GM12873 (cell line): ENCODE measurements around the gene TXNL4B.
"Not testable (repeated sequence)": the region's sequence is repeated elsewhere in the genome, so short reads cannot be mapped to it uniquely, and the experiment has no call there.

Source experiments
- TF ChIP-seq, protein P1 (sequence below): IDR thresholded peaks from 2 replicates; pipeline ENCODE4 v1.5.1; 2012; ENCODE audit warnings: low read depth, mild to moderate bottlenecking, moderate library complexity, low read length, control low read depth; ENCODE audit not compliant: insufficient read depth; ENCODE audit errors: missing control alignments

Gene TXNL4B

DNA sequence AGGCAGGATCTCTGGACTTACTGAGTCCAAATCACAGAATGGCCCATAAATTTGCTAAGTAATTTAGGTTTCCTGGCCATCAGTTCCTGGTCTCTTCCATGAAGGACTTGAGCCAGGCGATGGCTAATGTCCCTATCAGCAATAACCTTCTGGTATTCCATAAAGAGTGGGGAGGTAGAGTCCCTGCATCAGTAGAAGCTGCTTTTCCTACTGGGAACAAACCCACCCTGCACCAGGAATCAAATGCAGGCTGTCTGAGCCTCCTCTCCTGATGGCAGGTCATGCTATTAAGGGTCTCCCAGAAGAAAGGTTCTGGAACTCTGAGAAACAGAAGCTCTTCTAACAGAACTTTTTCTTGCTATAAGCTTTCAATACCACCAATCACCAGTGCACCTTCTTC lies 31.9 kb downstream of the TXNL4B start:
- TF ChIP-seq, protein P1, sequence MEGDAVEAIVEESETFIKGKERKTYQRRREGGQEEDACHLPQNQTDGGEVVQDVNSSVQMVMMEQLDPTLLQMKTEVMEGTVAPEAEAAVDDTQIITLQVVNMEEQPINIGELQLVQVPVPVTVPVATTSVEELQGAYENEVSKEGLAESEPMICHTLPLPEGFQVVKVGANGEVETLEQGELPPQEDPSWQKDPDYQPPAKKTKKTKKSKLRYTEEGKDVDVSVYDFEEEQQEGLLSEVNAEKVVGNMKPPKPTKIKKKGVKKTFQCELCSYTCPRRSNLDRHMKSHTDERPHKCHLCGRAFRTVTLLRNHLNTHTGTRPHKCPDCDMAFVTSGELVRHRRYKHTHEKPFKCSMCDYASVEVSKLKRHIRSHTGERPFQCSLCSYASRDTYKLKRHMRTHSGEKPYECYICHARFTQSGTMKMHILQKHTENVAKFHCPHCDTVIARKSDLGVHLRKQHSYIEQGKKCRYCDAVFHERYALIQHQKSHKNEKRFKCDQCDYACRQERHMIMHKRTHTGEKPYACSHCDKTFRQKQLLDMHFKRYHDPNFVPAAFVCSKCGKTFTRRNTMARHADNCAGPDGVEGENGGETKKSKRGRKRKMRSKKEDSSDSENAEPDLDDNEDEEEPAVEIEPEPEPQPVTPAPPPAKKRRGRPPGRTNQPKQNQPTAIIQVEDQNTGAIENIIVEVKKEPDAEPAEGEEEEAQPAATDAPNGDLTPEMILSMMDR: no peak

DNA sequence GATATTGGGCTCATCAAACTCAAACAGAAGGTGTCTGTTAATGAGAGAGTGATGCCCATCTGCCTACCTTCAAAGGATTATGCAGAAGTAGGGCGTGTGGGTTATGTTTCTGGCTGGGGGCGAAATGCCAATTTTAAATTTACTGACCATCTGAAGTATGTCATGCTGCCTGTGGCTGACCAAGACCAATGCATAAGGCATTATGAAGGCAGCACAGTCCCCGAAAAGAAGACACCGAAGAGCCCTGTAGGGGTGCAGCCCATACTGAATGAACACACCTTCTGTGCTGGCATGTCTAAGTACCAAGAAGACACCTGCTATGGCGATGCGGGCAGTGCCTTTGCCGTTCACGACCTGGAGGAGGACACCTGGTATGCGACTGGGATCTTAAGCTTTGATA lies 33.0 kb downstream of the TXNL4B start:
- TF ChIP-seq, protein P1: no peak

DNA sequence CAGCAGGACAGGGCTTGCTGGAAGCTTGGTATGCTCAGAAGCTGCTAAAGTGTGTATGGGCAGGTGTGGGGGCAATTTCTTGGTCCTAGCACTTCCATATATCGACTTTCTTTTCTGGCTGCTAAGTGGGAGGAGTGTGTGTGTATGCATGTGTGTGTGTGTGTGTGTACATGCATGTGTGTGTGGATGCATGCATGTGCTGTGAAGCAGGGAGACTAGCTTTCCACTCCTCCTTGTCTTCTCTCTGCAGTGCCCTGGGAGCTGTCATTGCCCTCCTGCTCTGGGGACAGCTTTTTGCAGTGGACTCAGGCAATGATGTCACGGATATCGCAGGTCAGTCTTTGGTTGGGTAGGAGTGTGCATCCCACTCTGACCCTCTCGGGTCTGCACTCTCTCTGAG lies 37.5 kb downstream of the TXNL4B start:
- TF ChIP-seq, protein P1: no peak

DNA sequence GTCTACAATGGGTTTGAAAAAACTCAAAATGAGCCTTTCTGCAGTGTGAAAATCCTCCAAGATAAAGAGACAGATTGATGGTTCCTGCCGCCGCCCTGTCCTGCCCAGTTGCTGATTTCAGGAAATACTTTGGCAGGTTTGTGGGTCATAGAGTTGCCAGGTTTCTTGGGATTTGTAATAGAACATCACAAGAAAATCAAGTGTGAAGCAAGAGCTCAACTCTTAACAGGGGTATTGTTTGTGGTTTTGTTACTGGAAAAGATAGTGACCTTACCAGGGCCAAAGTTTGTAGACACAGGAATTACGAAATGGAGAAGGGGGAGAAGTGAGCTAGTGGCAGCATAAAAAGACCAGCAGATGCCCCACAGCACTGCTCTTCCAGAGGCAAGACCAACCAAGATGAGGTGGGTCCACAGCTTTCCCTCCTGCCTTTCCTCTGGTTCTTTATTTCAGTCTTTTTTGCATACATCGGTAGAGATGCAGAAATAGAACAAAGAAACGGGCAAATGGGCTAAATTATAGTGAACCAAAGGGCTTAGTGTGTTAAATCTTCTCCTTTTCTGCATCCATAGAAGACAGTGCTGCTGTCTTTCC lies 39.1 kb downstream of the TXNL4B start, which contains the start of gene HP:
Gene HP (plus strand): TSS at position 252 of the 594 bp plus-strand sequence. CDS start 148 bp downstream, at position 400.
- TF ChIP-seq, protein P1: not testable (repeated sequence)

DNA sequence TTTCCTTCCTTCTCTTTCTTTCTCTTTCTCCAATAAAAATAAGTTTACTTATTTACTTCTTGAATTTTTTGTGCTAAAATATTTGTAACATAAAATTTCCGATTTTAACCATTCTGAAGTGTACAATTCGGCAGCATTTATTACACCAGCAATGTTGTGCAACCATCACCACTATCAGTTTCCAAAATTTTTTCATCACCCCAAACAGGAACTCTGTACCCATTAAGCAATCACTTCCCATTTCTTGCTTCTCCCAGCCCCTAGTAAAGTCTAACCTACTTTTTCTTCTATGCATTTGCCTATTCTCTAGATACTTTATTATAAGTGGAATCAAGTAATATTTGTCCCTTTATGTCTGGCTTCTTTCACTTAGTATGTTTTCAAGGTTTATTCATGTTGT lies 41.6 kb downstream of the TXNL4B start:
- TF ChIP-seq, protein P1: no peak

DNA sequence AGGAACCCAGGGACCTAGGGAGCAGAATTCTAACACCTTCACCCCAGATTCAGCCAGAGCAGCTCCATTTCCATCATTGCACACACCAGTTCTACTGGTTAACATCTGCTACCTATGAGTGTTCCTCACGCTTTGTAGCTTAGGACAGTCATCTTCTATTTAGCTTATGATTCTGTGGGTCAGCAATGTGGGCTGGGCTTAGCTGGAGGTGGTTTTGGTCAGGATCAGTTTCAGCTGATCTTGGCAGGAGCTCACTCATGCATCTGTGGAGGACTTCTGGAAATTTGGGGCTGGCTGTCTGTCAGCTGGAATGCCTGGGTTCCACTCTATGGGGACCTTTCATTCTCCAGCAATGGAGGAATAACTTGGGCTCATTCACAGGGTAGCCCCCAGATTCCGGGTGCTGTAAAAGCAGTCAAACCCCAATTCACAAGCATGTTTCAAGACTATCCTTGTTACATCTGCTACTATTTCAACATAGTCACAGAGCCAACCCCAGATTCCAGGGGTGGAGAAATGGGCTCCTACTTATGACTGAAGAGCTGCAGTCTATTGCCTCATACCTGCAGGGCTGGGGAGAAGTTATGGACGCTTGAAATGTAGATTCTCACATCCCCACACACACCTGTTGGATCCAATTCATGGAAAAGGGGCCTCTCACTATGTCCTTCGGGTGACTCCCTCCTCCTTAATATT lies 42.5 kb downstream of the TXNL4B start:
- TF ChIP-seq, protein P1: no peak

DNA sequence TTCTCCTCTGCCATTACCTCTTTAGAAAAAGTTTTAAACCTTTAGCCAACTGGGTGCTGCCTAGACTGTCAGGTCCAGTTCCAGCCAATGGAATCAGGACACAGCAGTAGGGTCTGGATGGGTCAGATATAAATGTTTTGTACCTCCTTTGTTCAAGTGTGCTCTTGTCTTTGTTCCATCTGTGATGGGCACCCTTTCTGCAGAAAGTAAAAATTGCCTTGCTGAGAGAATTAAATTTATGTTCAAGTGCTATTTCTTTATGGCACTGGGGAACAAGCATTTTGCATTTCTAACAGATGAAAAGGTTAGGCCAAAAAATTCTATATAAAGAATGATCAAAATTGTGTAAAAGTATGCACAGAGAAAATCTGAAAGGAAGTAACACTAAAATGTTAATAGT lies 44.3 kb downstream of the TXNL4B start:
- TF ChIP-seq, protein P1: no peak
